Measurements from ENCODE around the gene AKR1C2. TPM values are rescaled to one million over a fixed set of nuclear protein-coding genes. Genes with fewer than 3 reads are reported as not detected.
"Not testable (repeated sequence)": the region's sequence is repeated elsewhere in the genome, so short reads cannot be mapped to it uniquely, and the experiment has no call there.

AKR1C2 gene
- total RNA-seq, 2 donors from 2014 or later = 44.9 to 93.3 TPM

- peaks cover 33 to 99% of the 10 kb centered on the region in 2 donors for H3K4me1 ChIP-seq (ENCODE audit: control insufficient read depth in 1 of 2, low read depth in 2 of 2)
- ATAC-seq (ENCODE audit: insufficient number of reproducible peaks, low FRiP score, low read depth) (no peak), DNase-seq (ENCODE audit: low spot score) (no peak)
- no peaks in the 10 kb centered on the region for H3K27me3 ChIP-seq (replicated peaks; ENCODE audit: insufficient read depth)
- H3K9me3 ChIP-seq = no peaks in the 10 kb centered on the region
- H3K4me3 ChIP-seq = no peak overlapping the region
- H3K36me3 ChIP-seq = no peaks in the 10 kb centered on the region
- H3K27ac ChIP-seq = peak overlapping the region; percentile 79 to 93
- TF ChIP-seq, protein P1, sequence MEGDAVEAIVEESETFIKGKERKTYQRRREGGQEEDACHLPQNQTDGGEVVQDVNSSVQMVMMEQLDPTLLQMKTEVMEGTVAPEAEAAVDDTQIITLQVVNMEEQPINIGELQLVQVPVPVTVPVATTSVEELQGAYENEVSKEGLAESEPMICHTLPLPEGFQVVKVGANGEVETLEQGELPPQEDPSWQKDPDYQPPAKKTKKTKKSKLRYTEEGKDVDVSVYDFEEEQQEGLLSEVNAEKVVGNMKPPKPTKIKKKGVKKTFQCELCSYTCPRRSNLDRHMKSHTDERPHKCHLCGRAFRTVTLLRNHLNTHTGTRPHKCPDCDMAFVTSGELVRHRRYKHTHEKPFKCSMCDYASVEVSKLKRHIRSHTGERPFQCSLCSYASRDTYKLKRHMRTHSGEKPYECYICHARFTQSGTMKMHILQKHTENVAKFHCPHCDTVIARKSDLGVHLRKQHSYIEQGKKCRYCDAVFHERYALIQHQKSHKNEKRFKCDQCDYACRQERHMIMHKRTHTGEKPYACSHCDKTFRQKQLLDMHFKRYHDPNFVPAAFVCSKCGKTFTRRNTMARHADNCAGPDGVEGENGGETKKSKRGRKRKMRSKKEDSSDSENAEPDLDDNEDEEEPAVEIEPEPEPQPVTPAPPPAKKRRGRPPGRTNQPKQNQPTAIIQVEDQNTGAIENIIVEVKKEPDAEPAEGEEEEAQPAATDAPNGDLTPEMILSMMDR (IDR thresholded peaks at IDR 0.05) = no peak
Measured at GRCh38 chr10:4943821-4944220, 59.8 kb downstream of the AKR1C2 start.

DNA sequence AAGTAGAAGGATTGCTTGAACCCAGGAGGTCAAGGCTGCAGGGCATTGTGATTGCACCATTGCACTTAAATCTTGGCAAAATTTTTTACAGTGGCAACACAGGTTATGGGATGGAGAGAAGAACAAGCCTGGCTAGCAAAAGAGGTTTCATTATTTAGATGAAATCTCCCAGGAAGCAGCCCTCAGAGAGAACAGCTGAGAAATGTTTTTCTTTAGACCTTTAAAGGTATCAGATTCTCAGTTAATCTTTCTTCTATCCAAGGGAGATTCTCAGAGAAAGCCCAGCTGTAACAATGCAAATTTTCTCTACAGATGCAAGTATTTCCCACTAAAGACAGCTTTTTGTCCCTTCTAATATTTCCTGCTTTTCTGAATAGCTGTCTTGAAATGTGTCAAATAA is 60.2 kb downstream of the AKR1C2 start:
- H3K9me3 ChIP-seq; DNase-seq (ENCODE audit: low spot score); ATAC-seq (ENCODE audit: insufficient number of reproducible peaks, low FRiP score, low read depth); H3K4me3 ChIP-seq; H3K36me3 ChIP-seq; H3K27me3 ChIP-seq (replicated peaks; ENCODE audit: insufficient read depth): not testable (repeated sequence)
- H3K4me1 ChIP-seq (ENCODE audit: control insufficient read depth in 1 of 2, low read depth in 2 of 2) = peaks cover 29 to 96% of the 10 kb centered on the region in 2 donors
- H3K27ac ChIP-seq = peak overlapping the region; percentile 79 to 93

DNA sequence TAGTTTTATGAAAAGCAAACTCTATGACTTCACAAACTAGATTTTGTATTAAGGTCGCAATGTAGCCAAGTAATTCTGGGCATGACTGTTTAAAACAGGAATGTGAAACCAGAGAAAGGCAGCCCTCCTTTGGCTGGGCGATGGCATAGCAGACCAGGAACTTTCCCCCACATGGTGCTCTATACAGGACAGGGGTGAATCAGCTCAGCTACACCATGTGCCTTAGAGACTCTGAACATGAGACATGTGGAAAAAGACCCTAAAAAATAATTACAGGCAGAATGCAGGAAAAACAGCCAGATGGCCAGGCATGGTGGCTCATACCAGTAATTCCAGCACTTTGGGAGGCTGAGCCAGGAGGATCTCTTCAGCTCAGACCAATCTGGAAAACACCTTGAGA is 60.7 kb downstream of the AKR1C2 start:
- peak overlapping the region; percentile 33 for H3K4me3 ChIP-seq
- H3K4me1 ChIP-seq (ENCODE audit: control insufficient read depth in 1 of 2, low read depth in 2 of 2) = peaks cover 25 to 91% of the 10 kb centered on the region in 2 donors
- H3K27me3 ChIP-seq (replicated peaks; ENCODE audit: insufficient read depth); H3K36me3 ChIP-seq; H3K9me3 ChIP-seq: not testable (repeated sequence)
- peak; percentile 13 for DNase-seq (ENCODE audit: low spot score)
- TF ChIP-seq, protein P1 (IDR thresholded peaks at IDR 0.05) = peak; percentile 27
- H3K27ac ChIP-seq = peak overlapping the region; percentile 79 to 93
- peak; percentile 75 for ATAC-seq (ENCODE audit: insufficient number of reproducible peaks, low FRiP score, low read depth)

DNA sequence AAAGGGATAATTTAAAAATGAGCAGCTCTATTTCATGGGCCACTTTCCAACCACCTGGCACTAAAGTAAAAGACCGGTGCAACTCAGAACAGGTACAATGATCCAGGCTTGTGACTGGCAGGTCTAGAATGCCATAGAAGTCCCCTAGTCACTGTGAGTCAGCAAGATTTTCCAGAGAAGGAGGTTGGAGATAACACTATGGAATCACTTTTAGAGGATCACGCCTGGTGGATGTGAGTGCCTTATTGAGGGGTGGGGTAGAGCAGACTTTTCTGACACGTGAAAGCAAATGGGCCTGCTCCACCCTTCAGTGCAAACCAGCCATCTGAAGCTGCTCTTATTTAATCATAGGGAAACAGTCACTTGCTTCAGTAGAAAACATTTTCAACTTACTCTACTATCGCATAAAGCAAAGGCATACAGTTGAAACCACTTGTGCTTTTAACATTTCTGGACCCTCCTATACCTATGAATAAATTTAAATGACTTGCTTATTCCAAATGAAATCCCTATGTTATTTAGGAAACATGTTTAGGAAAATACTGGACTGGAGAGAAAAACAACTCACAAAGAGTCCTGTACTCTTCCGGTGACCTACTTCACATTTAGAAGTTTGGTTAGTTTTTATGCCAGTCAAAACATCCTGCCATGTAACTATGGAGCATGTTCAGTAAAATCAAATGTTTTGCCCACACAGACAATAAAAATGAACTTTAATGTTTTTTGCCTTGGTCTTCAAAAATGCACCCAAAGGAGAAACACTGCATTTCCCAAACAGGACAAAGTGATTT is 61.9 kb downstream of the AKR1C2 start:
- ATAC-seq (ENCODE audit: insufficient number of reproducible peaks, low FRiP score, low read depth) (peak; percentile 61), DNase-seq (ENCODE audit: low spot score) (no peak)
- Histone ChIP-seq H3K4me1 (ENCODE audit: control insufficient read depth in 1 of 2, low read depth in 2 of 2) (peaks cover 25 to 79% of the 10 kb centered on the region in 2 donors), H3K27ac (peak overlapping the region; percentile 79 to 93), H3K4me3 (no peak overlapping the region), H3K27me3 (replicated peaks; ENCODE audit: insufficient read depth) (no peaks in the 10 kb centered on the region), H3K9me3 (no peaks in the 10 kb centered on the region), H3K36me3 (no peaks in the 10 kb centered on the region)
- TF ChIP-seq, protein P1 (IDR thresholded peaks at IDR 0.05) = no peak

DNA sequence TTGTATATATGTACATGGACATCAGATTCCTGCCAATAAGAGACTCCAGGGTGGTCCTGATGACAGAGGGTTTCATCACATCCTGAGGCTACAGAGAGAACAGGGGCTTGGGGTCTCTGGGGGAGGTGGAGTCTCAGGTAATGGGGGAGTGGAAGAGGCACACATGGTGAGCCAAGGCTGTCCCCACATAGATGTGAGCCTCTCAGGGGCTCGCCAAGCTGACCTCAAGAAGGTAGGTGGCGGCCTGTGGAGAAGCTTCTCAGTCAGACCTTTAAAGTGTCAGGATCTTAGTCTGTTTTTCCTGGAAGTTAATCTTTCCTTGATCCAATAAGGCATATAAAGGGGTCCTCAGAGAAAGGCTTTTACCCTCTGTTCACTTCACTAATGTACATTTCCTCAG is 62.7 kb downstream of the AKR1C2 start:
- not testable (repeated sequence) for H3K27me3 ChIP-seq (replicated peaks; ENCODE audit: insufficient read depth); H3K4me3 ChIP-seq; ATAC-seq (ENCODE audit: insufficient number of reproducible peaks, low FRiP score, low read depth); H3K36me3 ChIP-seq; DNase-seq (ENCODE audit: low spot score); H3K9me3 ChIP-seq
- H3K4me1 ChIP-seq (ENCODE audit: control insufficient read depth in 1 of 2, low read depth in 2 of 2) = peaks cover 25 to 71% of the 10 kb centered on the region in 2 donors
- peak overlapping the region; percentile 79 to 93 for H3K27ac ChIP-seq

GRCh38 chr10:4940073-4940428 is 63.6 kb downstream of the AKR1C2 start:
- ATAC-seq (ENCODE audit: insufficient number of reproducible peaks, low FRiP score, low read depth); H3K4me3 ChIP-seq; H3K27me3 ChIP-seq (replicated peaks; ENCODE audit: insufficient read depth); DNase-seq (ENCODE audit: low spot score); H3K9me3 ChIP-seq; H3K36me3 ChIP-seq: not testable (repeated sequence)
- peaks cover 25 to 64% of the 10 kb centered on the region in 2 donors for H3K4me1 ChIP-seq (ENCODE audit: control insufficient read depth in 1 of 2, low read depth in 2 of 2)
- H3K27ac ChIP-seq = peak overlapping the region in 1 of 2 donors; percentile 21

All from thoracic aorta (tissue), 2 donors.